HT1080 (cell line): ENCODE measurements around the gene SEMA4A. TPM values are rescaled to one million over a fixed set of nuclear protein-coding genes. Genes with fewer than 3 reads are reported as not detected.
"Not testable (repeated sequence)": the region's sequence is repeated elsewhere in the genome, so short reads cannot be mapped to it uniquely, and the experiment has no call there.

Experiments
- DNase-seq: peaks from one replicate; pipeline ENCODE4 v3.0.0-alpha.2; 2015; ENCODE audit warnings: low read depth
- total RNA-seq: library from RNA; depleted of rRNA; stranded (reverse); fragments of >200 nt; shearing (Covaris generic); gene quantifications from 2 replicates; pipeline ENCODE4 v1.2.3, GENCODE V29; 2014

The SEMA4A gene
- total RNA-seq, 1 experiment from 2014 or later, result not detected

- DNase-seq, result no peak
Observed at GRCh38 chr1:156157506-156157905, 4.1 kb downstream of the SEMA4A start.

GRCh38 chr1:156157966-156158365 is 4.6 kb downstream of the SEMA4A start:
- no peak for DNase-seq

DNA sequence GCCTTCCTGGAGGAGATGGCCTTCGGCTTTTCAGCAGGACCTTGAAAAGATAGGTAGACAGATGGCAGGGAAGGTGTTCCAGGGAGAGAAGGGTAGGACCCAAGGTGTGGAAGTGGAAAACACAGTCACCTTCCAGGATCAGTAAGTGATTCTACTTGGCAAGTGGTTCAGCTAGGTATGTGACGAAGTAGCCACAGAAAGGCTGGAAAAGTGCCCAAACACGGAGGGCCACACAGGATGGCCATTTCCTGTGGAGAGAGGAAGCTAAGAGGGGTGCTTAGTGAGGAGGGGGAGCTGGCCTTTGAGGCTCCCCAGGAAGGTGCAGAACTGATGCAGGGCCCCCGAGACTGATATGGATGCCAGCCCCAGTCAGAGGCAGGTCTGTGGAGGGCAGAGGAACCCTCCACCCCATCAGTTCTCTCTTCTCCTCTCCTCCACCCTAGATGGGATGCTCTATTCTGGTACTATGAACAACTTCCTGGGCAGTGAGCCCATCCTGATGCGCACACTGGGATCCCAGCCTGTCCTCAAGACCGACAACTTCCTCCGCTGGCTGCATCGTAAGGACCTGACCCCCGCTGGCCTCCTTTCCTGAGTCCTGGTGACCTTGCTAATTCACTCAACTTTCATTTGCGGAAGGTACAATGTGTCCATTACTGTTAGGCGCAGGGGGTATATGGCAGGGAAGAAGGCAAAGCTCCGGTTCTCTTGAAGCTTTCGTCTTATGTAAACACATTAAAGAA is 6.8 kb downstream of the SEMA4A start:
- DNase-seq, result no peak

DNA sequence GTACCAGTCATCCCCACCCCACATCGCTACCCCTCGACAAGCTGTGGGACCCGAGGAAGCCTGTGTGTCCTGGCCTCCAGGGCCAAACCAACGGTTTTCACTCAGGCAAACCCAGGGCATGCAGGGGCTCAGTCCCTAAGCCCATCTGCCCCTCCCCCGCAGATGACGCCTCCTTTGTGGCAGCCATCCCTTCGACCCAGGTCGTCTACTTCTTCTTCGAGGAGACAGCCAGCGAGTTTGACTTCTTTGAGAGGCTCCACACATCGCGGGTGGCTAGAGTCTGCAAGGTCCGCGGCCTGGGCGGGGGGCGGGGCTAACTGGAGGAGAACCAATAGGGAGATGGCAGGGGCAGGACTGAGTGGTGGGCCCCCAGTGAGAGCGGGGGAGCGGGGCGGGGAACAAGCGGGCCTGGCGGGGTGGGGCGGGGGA is 7.4 kb downstream of the SEMA4A start:
- DNase-seq, result no peak

GRCh38 chr1:156162430-156163037 is 9.1 kb downstream of the SEMA4A start:
- DNase-seq, result no peak

DNA sequence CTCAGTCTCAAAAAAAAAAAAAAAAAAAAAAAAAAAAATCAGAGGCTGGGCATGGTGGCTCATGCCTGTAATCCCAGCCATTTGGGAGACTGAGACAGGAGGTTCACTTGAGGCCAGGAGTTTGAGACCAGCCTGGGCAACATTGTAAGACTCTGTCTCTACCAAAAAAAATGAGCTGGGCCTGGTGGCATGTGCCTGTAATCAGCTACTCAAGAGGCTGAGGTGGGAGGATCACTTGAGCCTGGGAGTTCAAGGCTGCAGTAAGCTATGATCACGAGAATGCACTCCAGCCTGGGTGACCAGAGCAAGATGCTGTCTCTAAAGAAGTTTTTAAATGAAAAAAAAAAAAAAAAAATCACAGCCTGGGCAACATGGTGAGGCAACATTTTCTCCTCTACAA is 10.3 kb downstream of the SEMA4A start:
- DNase-seq, result no peak

DNA sequence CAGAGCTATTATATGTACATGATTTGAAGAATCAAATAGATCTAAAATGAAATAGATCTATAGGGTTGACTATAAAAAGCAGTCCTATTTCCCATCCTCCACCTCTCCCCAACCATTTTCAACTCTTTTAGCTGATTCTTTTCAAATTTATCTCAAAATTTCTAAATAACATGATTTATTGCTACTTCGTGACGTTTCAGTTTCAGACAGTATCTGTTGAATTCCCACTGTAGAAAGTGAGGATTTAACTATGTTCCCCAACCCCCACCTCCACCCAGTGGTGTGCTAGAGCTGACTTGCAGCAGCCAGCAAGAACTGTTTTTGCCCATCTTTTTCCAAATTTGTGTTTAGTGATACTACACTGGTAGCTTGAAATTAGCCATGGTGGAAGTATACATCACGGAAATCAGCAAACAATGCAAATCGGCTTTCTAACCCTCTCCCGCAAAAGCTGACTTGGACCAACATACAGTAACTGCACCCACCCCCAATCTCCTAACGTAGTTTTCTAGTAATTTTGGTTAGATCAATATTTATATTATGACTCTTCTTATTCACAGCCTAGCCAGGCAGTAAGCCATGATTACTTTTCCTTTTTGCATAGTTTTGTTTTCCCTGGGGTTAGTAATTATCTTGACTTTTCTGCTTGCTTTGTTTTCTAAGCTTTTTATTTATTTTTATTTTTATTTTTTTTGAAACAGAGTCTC is 10.9 kb downstream of the SEMA4A start:
- no peak for DNase-seq

- no peak for DNase-seq
Observed at GRCh38 chr1:156165083-156165482, 11.7 kb downstream of the SEMA4A start.

DNA sequence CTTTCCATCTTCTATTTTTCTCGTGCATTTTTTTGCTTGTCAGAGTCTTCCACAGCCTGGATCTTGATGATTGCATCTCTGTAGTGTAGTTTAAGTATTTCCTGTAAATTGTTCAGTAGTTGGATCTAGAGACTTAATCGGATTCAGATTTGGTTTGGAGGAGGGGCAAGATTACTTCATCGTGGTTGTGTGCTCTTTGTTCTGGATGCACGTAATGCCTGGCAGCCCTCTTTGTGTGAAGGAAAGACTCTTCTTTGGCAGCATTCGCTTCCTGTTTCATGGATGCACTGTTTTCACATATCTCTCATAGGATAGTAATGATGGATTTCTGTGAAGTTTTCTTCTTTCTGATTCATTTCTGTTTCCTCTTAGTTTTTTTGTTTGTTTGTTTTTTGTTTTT is 14.2 kb downstream of the SEMA4A start:
- DNase-seq, result no peak

- no peak for DNase-seq
Observed at GRCh38 chr1:156172696-156173470, 19.5 kb downstream of the SEMA4A start.

GRCh38 chr1:156176610-156177210 is 23.3 kb downstream of the SEMA4A start:
- no peak for DNase-seq

DNA sequence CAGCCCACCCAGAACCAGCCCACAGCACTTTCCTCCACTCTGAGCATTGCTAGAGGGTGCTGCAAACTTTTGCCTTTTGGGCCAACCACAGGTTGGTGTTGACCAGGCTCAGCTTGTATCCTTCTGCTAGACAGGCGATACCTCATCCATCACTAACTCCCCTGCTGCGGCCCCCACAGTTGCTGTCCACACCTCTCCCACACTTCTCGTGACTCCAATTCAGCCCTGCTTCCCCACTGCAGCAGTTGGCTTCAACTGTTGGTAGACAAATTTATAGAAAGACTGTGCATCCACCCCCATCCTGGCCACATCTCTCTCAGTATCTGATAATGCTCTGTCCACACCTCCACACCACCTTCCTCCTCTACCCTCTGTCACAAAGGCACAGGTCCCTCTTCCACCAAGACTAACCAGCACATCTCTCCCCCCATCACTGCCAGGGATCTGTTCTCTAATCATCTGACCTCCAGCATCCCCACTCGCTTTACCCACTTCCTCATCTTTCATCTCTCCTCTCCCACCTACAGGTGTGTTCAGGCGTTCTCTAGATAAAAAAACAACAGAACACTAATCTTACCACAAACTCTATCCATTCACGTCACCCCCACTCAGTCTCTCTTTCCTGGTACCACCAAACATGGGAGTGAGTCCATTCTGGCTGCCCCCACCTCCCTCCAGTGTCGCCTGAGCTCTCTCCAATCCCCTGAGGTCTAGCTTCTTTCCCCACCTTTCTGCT is 24.7 kb downstream of the SEMA4A start:
- DNase-seq, result no peak

DNA sequence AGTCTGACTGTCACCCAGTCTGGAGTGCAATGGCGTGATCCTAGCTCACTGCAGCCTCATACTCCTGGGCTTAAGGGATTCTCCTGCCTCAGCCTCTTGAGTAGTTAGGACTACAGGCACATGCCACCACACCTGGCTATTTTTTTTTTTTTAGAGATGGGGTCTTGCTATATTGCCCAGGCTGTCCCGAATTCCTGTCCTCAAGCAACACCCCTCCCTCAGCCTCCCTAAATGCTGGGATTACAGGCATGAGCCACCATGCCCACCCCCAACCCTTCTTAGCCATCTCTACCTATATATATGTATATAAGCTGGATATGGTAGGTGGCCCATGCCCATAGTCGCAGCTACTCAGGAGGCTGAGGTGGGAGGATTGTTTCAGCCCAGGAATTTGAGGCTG is 27.1 kb downstream of the SEMA4A start:
- DNase-seq, result no peak

- not testable (repeated sequence) for DNase-seq
Observed at GRCh38 chr1:156181391-156181924, 28.1 kb downstream of the SEMA4A start.

DNA sequence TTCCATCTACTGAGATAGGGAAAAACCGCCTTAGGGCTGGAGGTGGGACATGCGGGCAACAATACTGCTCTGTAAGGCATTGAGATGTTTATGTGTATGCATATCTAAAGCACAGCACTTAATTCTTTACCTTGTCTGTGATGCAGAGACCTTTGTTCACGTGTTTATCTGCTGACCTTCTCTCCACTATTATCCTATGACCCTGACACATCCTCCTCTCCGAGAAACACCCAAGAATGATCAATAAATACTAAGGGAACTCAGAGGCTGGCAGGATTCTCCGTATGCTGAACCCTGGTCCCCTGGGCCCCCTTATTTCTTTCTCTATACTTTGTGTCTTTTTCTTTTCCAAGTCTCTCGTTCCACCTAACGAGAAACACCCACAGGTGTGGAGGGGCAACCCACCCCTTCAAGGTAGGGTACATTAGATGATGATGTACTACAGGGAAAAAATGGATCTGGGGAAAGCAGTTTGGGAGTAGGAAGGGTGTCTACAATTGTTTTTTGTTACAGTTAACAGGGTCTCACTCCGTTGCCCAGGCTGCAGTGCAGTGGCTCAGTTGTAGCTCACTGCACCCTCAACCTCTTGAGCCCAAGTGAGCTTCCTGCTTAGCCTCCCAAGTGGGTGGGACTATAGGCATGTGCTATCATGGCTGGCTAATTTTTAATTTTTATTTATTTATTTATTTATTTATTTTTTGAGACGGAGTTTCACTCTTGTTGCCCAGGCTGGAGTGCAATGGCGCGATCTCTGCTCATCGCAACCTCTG is 28.8 kb downstream of the SEMA4A start:
- not testable (repeated sequence) for DNase-seq

DNA sequence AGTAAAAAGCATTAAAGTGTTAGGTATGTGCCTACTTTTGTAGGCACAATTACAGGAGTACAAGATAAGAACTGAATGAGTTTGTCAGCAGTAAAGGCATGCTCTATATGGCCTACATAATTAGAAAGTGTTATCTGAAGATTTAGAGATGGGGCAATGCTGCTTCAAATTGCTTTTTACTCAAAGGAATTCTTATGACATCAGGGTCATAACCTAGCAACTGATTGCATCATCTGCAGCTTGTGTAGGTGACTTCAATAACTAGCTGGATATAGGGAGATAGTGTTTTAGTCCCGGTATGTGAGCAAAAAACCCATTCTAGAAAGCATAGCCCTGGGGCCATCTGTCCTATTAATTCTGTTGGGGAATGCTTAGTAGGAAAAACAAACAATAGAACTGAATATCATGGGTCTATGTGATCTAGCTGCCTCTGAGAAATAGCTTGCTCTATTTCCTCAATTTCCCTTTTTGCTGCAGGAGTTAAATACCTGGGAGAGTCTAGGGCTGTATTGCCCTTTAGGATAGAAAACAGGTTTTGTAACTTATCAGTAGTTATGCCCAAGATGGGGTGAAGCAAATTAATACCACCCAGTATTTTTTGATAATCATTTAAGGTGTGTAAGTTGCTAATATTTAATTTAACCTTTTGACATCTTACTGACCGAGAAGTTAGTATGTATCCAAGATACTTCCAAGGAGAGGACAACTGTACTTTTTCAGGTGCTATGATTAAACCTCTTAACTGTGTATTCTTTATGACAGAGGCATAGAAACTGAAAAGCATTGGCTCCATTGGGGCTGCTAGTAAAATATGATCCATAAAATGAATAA is 33.2 kb downstream of the SEMA4A start:
- not testable (repeated sequence) for DNase-seq

DNA sequence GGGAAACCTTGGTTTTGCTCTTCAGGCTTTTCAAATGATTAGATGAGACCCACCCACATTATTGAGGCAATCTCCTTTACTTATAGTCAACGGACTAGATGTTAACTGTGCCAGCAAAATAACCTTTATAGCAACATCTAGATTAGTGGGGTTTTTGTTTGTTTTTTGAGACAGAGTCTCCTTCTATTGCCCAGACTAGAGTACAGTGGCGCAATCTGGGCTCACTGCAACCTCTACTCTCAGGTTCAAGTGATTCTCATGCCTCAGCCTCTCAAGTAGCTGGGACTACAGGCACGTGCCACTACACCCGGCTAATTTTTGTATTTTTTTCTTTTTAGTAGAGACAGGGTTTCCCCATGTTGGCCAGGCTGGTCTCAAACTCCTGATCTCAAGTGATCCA is 36.9 kb downstream of the SEMA4A start:
- not testable (repeated sequence) for DNase-seq

- DNase-seq, result no peak
Observed at GRCh38 chr1:156191292-156191964, 38.0 kb downstream of the SEMA4A start.
